Measurements from ENCODE around the gene CDKAL1.

DNA sequence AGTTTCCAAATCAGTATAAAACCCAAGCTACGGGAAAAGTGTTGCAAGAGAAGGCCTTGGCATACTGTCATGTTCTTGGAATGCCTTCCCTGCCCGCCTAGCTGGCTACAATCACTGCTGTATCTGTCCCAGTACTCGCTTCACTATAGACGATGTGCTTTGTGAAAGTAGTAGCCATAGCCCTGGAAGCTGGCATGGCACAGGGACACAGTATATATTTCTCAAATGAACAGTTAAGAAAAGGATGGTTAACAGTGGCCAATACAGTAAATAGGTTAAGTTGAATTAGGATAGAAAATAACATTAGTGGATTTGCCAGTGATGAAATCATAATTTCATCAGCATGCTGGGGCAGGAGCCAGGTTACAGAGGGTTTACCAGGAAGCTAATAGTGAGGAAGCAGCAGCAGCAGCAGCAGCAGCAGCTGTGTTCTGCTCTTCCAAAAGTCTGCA is 499.3 kb downstream of the CDKAL1 start:
- TF ChIP-seq, protein P1, sequence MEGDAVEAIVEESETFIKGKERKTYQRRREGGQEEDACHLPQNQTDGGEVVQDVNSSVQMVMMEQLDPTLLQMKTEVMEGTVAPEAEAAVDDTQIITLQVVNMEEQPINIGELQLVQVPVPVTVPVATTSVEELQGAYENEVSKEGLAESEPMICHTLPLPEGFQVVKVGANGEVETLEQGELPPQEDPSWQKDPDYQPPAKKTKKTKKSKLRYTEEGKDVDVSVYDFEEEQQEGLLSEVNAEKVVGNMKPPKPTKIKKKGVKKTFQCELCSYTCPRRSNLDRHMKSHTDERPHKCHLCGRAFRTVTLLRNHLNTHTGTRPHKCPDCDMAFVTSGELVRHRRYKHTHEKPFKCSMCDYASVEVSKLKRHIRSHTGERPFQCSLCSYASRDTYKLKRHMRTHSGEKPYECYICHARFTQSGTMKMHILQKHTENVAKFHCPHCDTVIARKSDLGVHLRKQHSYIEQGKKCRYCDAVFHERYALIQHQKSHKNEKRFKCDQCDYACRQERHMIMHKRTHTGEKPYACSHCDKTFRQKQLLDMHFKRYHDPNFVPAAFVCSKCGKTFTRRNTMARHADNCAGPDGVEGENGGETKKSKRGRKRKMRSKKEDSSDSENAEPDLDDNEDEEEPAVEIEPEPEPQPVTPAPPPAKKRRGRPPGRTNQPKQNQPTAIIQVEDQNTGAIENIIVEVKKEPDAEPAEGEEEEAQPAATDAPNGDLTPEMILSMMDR (IDR thresholded peaks at IDR 0.05; ENCODE audit: low read depth, low read length): no peak
- TF ChIP-seq EZH2phosphoT487 (IDR thresholded peaks at IDR 0.05; ENCODE audit: low read depth): no peak
